Measurements from ENCODE around the gene TMOD1. TPM values are rescaled to one million over a fixed set of nuclear protein-coding genes. Genes with fewer than 3 reads are reported as not detected.
A peak's percentile ranks its signal among the peaks of the same experiment; 100 is the strongest.

The TMOD1 gene
- total RNA-seq, 1 experiment from 2014 or later, result 3.0 TPM

GRCh38 chr9:97553841-97554240 is 52.4 kb downstream of the TMOD1 start:
- in situ Hi-C loops (cut with HindIII; ENCODE audit: low pct_unique_long_range_greater_than_20kb, low sequenced_read_pairs), result no loop called here
- DNase-seq (ENCODE audit: low read depth, low spot score), result no peak

GRCh38 chr9:97554566-97555075 is 53.2 kb downstream of the TMOD1 start:
- in situ Hi-C loops (cut with HindIII; ENCODE audit: low pct_unique_long_range_greater_than_20kb, low sequenced_read_pairs), result no loop called here
- DNase-seq (ENCODE audit: low read depth, low spot score), result no peak

GRCh38 chr9:97555164-97555563 is 53.7 kb downstream of the TMOD1 start:
- in situ Hi-C loops (cut with HindIII; ENCODE audit: low pct_unique_long_range_greater_than_20kb, low sequenced_read_pairs), result no loop called here
- DNase-seq (ENCODE audit: low read depth, low spot score), result no peak

- in situ Hi-C loops (cut with HindIII; ENCODE audit: low pct_unique_long_range_greater_than_20kb, low sequenced_read_pairs), result no loop called here
- no peak for DNase-seq (ENCODE audit: low read depth, low spot score)
Measured at GRCh38 chr9:97556036-97556720, 54.7 kb downstream of the TMOD1 start.

GRCh38 chr9:97556721-97557605 is 55.5 kb downstream of the TMOD1 start:
- DNase-seq (ENCODE audit: low read depth, low spot score), result no peak
- in situ Hi-C loops (cut with HindIII; ENCODE audit: low pct_unique_long_range_greater_than_20kb, low sequenced_read_pairs), result no loop called here

GRCh38 chr9:97557606-97558095 is 56.2 kb downstream of the TMOD1 start:
- in situ Hi-C loops (cut with HindIII; ENCODE audit: low pct_unique_long_range_greater_than_20kb, low sequenced_read_pairs), result no loop called here
- no peak for DNase-seq (ENCODE audit: low read depth, low spot score)

GRCh38 chr9:97558701-97559101 is 57.2 kb downstream of the TMOD1 start:
- in situ Hi-C loops (cut with HindIII; ENCODE audit: low pct_unique_long_range_greater_than_20kb, low sequenced_read_pairs), result no loop called here
- no peak for DNase-seq (ENCODE audit: low read depth, low spot score)

GRCh38 chr9:97559111-97559514 is 57.6 kb downstream of the TMOD1 start:
- no peak for DNase-seq (ENCODE audit: low read depth, low spot score)
- in situ Hi-C loops (cut with HindIII; ENCODE audit: low pct_unique_long_range_greater_than_20kb, low sequenced_read_pairs), result no loop called here

GRCh38 chr9:97560154-97560553 is 58.7 kb downstream of the TMOD1 start:
- no peak for DNase-seq (ENCODE audit: low read depth, low spot score)
- in situ Hi-C loops (cut with HindIII; ENCODE audit: low pct_unique_long_range_greater_than_20kb, low sequenced_read_pairs), result no loop called here

- DNase-seq (ENCODE audit: low read depth, low spot score), result no peak
- in situ Hi-C loops (cut with HindIII; ENCODE audit: low pct_unique_long_range_greater_than_20kb, low sequenced_read_pairs), result no loop called here
Measured at GRCh38 chr9:97560851-97561250, 59.4 kb downstream of the TMOD1 start.

- in situ Hi-C loops (cut with HindIII; ENCODE audit: low pct_unique_long_range_greater_than_20kb, low sequenced_read_pairs), result no loop called here
- DNase-seq (ENCODE audit: low read depth, low spot score), result no peak
Measured at GRCh38 chr9:97561501-97561900, 60.0 kb downstream of the TMOD1 start.

- DNase-seq (ENCODE audit: low read depth, low spot score), result no peak
- in situ Hi-C loops (cut with HindIII; ENCODE audit: low pct_unique_long_range_greater_than_20kb, low sequenced_read_pairs), result no loop called here
Measured at GRCh38 chr9:97562542-97562941, 61.1 kb downstream of the TMOD1 start.

- no peak for DNase-seq (ENCODE audit: low read depth, low spot score)
- in situ Hi-C loops (cut with HindIII; ENCODE audit: low pct_unique_long_range_greater_than_20kb, low sequenced_read_pairs), result no loop called here
Measured at GRCh38 chr9:97563458-97564135, 62.1 kb downstream of the TMOD1 start.

- in situ Hi-C loops (cut with HindIII; ENCODE audit: low pct_unique_long_range_greater_than_20kb, low sequenced_read_pairs), result no loop called here
- peak; percentile 42 for DNase-seq (ENCODE audit: low read depth, low spot score)
Measured at GRCh38 chr9:97564291-97565175, 63.1 kb downstream of the TMOD1 start.

GRCh38 chr9:97565262-97565661 is 63.8 kb downstream of the TMOD1 start:
- in situ Hi-C loops (cut with HindIII; ENCODE audit: low pct_unique_long_range_greater_than_20kb, low sequenced_read_pairs), result no loop called here
- no peak for DNase-seq (ENCODE audit: low read depth, low spot score)

- in situ Hi-C loops (cut with HindIII; ENCODE audit: low pct_unique_long_range_greater_than_20kb, low sequenced_read_pairs), result no loop called here
Measured at GRCh38 chr9:97567182-97567893, 65.9 kb downstream of the TMOD1 start.

GRCh38 chr9:97567894-97568202 is 66.4 kb downstream of the TMOD1 start:
- in situ Hi-C loops (cut with HindIII; ENCODE audit: low pct_unique_long_range_greater_than_20kb, low sequenced_read_pairs), result no loop called here
- DNase-seq (ENCODE audit: low read depth, low spot score), result no peak

More at GRCh38 chr9:97567182-97567893, 65.9 kb downstream of the TMOD1 start:
- no peak for DNase-seq (ENCODE audit: low read depth, low spot score)
